Glomerular endothelial cell (primary cell): ENCODE data around the gene FTL. TPM values are rescaled to one million over a fixed set of nuclear protein-coding genes. Genes with fewer than 3 reads are reported as not detected.

Experiments used
- DNase-seq: peaks from one replicate; pipeline ENCODE4 v3.0.0-alpha.2; 2011; ENCODE audit warnings: low read depth, low spot score; ENCODE audit errors: extremely low read depth
- total RNA-seq: library from RNA; depleted of rRNA; stranded (reverse); fragments of >200 nt; gene quantifications from 2 replicates; pipeline ENCODE4 v1.2.3, GENCODE V29; 2015

FTL gene
- total RNA-seq, 1 donor from 2014 or later: 2,985 TPM

- no peak for DNase-seq
Measured at GRCh38 chr19:48945415-48945814, 19.7 kb upstream of the FTL start.

- no peak for DNase-seq
Measured at GRCh38 chr19:48945817-48946216, 19.3 kb upstream of the FTL start.

GRCh38 chr19:48946463-48947257, 18.4 kb upstream of the FTL start:
- DNase-seq: no peak

- DNase-seq: no peak
Measured at GRCh38 chr19:48947258-48947542, 17.9 kb upstream of the FTL start.

GRCh38 chr19:48950159-48950558, 14.9 kb upstream of the FTL start:
- no peak for DNase-seq

GRCh38 chr19:48950830-48951519, 14.1 kb upstream of the FTL start:
- DNase-seq: no peak

GRCh38 chr19:48953141-48953540, 12.0 kb upstream of the FTL start:
- no peak for DNase-seq

GRCh38 chr19:48953990-48954594, 11.0 kb upstream of the FTL start:
- DNase-seq: no peak

GRCh38 chr19:48954595-48955307, 10.4 kb upstream of the FTL start, which contains the start of gene BAX:
BAX (plus strand) TSS chr19:48954875; CDS start chr19:48954929, 54 bp downstream.
- DNase-seq: no peak

- no peak for DNase-seq
Measured at GRCh38 chr19:48955308-48955958, 9.7 kb upstream of the FTL start.

GRCh38 chr19:48958006-48958405, 7.1 kb upstream of the FTL start:
- no peak for DNase-seq

- DNase-seq: no peak
Measured at GRCh38 chr19:48959341-48960239, 5.5 kb upstream of the FTL start.

- no peak for DNase-seq
Measured at GRCh38 chr19:48961051-48961649, 4.0 kb upstream of the FTL start.

GRCh38 chr19:48961673-48962028, 3.5 kb upstream of the FTL start:
- no peak for DNase-seq

- DNase-seq: no peak
Measured at GRCh38 chr19:48962029-48962848, 2.9 kb upstream of the FTL start.

GRCh38 chr19:48962849-48963165, 2.3 kb upstream of the FTL start:
- no peak for DNase-seq

GRCh38 chr19:48963371-48964204, 1.5 kb upstream of the FTL start:
- DNase-seq: no peak
